GM18520 (cell line): ENCODE data around the gene OR2T5.
"Not testable (repeated sequence)": the region's sequence is repeated elsewhere in the genome, so short reads cannot be mapped to it uniquely, and the experiment has no call there.

Source experiments
- ATAC-seq: cut with Tn5 transposase; IDR thresholded peaks from one replicate; pipeline ENCODE4 v1.9.1; 2021; ENCODE audit not compliant: unreplicated experiment

The OR2T5 gene, protein sequence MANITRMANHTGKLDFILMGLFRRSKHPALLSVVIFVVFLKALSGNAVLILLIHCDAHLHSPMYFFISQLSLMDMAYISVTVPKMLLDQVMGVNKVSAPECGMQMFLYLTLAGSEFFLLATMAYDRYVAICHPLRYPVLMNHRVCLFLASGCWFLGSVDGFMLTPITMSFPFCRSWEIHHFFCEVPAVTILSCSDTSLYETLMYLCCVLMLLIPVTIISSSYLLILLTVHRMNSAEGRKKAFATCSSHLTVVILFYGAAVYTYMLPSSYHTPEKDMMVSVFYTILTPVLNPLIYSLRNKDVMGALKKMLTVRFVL

DNA sequence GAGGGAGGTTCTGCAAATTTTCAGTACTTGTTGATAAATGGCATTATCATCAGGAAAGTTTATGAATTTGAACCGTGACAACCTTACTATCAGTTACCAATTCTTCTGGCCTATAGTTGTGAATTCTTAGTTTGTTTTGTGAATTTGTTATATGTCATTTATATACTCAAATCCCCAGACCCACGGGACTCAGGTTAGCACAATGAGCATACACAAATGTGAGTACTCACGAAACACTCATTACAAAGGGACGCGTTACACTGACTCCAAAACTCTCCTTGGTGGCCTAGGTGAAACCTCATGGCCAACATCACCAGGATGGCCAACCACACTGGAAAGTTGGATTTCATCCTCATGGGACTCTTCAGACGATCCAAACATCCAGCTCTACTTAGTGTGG, at the start of gene OR2T5:
Gene OR2T5, plus strand, starts transcription at position 301 of the 400 bp plus-strand sequence. Its CDS starts 0 bp downstream, at position 301.
- not testable (repeated sequence) for ATAC-seq

DNA sequence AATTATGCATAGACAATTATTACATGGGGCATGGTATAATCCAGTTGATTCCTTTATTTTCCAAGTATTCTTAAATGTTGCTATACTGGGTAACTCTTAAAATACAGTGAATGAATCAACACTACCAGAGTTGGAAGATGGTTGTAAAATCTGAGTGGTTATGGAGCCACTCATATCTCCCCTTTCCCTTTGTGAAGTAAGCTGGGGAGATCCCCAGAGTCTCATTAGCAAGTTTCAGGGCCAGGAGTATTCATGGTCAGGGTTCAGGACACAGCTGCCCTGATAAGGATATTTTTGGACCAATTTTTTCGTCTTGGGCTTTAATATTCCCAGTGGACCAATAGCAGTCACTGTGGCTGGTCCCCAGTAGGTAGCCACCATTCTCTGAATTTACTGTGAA, 49.7 kb upstream of the OR2T5 start:
- ATAC-seq: not testable (repeated sequence)

DNA sequence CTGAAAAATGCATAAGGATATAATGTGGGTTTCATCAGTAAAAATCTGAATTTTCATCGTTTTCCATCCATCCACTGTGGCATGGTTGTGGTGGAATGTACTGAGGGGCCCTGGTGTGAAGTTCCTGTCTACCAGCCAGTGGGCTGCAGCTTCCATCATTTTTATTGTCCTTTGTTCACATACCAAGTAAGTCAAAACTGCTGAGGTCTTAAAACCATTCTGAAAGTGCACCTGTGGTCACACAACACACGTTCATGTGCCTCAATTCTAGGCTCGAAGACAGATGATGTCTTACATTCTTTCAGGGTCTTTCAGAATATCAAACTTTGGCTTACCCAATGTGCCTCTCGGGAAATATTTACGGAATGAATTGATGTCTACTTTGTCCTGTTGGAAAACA, 49.1 kb upstream of the OR2T5 start:
- ATAC-seq: not testable (repeated sequence)

DNA sequence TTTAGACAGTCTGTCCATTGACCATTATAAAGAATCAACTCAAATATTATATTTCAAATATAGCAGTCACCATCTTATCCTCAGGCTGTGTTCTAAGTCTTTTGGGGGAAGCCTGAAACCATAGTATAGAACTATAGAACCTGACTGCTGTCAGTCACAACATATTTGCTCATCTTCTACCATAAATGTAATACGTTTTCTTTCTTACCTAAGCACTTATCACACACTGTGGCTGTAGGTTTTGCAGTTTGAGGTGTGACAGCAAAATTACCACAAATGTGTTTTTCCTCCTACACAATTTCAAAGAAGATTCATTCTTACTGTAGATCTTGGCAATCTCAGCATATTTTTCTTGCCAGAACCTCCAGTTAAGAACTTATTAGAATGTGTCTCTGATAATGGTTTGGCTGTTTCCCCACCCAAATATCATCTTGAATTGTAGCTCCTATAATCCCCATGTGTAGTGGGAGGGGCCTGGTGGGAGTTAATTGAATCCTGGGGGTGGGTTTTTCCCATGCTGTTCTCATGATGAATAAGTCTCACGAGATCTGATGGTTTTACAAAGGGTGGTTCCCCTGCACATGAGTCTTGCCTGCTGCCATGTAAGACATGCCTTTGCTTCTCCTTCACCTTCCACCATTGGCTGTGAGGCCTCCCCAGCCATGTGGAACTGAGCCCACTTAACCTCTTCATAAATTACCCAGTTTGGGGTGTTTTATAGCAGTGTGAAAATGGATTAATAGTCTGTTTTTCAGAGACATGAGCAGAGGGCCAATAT, 45.7 kb upstream of the OR2T5 start:
- not testable (repeated sequence) for ATAC-seq

DNA sequence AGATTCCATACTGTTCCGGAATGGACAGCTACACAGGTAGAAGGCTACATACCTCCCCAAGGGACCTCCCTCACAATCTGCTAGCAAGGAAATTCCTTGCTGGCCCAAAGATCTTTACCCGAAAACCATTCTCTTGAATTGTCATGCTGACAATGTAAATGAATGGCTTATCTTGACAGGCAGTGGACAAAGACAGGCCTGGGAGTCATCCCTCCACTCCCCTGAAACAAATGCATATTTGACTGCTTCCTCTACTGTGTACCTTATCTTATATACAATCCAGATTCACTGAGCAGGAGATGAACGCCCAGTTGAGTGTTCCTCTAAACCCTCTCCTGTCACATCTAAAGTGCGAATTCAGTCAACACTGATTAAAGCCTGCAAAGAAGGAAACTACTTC, 43.8 kb upstream of the OR2T5 start:
- not testable (repeated sequence) for ATAC-seq

DNA sequence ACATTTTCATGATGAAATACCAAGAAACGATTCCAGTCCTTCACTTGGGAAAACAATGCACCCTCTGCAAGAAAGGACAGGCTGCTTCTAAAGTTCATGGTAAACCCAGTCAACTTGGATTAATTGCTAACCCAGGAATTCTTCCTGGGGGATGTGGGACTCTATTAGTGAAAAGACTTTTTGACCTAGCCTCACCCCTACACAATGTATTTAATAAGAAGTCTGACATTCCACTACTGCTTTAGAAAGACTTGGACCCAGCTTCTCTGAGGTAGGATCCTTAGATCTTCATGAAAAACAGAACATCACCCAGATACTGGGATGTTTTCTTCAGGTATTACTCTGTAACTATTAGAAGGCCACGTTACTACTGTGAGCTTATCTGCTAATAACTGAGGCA, 43.0 kb upstream of the OR2T5 start, which contains the start of gene OR2T2:
Gene OR2T2, plus strand, starts transcription at position 239 of the 400 bp plus-strand sequence. CDS start 7,161 bp downstream, outside the sequence.
- ATAC-seq: not testable (repeated sequence)

DNA sequence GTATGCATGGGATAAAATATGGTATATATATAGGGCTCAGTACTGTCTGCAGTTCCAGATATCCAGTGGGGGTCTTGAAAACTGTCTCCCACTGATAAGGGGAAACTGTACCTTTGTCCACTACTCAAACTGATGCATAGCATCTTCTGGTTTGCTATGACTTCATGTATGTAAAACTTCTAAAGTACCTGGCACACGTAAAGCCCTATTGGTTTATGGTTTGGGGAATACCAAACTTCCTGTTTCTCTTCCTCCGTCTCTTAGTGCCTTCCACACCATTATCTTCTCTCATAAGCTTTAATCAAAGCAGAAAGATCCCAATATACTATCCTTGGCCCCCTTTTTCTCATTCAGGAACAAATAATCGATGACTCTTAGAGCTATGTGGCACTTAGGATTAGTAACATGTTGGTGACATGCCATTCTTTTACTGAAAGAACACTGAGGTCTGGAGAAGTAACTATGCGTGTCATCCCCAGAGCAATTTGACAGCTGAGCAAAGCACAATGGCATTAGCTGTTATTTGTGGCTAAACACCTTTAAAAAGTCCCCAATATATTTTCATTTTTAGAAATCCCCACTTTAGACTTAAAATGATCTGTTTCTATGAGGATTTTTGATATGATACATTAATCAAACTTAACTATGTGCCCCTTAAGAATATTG, 39.8 kb upstream of the OR2T5 start:
- peak; percentile 40 for ATAC-seq

DNA sequence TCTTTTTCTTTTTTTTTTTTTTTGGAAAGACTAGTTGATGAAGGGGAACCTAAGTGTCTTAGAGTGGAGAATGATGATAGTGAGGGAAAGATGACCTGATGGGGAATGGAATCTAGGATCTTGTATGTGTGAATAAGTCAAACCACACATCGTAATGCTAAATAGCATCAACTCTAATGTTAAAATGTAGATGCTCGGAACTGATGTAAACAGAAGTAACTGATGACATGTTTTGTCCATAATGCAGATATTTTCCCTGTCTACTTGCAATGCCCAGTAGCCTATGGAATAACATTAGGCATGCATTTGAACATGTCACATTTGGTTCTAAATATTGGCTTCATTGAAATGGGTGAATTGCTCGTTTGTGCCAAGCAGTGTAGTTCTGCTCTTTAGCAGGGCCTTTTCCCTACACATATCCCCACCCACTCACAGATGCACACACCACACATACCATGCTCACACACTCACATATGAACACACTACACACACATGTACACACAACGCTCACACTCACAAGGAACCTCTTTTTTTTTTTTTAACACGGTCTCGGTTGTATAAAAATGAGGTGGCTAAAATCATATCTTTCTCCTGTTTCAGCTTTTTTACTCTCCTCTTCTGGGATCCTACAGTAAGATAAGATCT, 38.4 kb upstream of the OR2T5 start:
- not testable (repeated sequence) for ATAC-seq

DNA sequence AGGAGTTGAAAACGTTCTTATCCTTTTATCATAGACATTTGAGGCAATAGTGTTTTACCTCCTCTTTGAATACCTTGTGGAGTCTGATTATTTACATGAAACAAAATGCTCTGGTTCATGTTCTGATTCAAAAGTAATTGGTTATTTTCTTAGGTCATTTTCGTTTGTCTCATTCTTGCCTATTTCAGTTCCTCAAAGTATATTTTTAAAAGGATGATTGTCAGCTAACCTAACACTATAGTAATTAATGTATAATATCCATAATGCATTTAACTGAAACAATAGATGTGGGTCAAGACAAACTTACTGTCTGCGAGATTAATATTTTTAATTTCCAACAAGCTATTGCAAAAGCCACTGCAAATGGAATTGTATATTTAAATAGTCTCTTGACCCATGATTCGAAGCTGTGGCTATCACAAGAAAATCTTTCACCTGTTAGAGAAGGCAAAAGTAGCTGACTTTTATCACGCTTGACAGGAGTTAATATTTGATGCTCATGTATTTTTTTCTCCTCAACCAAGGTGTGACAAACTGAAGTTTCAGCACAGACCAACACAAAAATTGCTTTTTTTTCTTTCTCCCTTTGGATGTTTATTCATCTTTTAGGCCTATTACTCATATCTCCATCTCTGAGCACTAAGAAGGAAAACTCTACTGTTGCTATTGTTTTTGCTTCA, 37.8 kb upstream of the OR2T5 start:
- peak; percentile 38 for ATAC-seq

DNA sequence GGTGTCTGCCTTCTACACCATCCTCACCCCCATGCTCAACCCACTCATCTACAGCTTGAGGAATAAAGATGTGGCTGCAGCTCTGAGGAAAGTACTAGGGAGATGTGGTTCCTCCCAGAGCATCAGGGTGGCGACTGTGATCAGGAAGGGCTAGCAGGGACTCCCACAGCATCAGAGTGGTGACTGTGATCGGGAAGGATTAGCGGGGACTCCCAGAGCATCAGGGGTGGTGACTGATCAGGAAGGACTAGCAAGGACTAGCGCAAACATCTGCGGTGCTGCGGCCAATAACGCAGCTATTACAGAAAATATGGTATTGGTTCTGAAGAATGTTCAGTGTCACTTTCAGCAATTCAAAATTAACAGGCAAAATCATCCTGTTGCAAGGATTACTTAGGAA, 34.8 kb upstream of the OR2T5 start:
- ATAC-seq: not testable (repeated sequence)

DNA sequence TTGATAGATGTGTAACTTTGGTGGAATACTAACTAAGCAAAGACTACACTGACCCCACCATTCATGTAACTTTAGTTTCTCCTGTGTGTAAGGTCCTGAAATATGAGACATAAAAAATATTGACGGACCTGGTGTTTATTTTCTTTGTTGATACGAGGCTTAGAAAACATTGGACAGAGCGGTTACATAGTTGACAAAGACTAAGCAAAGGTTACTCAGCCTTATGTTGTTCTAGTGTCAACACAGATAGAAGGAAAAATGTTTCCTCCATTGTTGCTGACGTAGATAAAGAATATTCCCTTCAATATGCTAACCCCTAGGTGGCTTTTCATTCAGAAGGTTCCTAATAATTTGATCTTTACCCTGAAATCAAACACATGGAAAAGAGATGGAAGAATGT, 33.3 kb upstream of the OR2T5 start:
- ATAC-seq: not testable (repeated sequence)

DNA sequence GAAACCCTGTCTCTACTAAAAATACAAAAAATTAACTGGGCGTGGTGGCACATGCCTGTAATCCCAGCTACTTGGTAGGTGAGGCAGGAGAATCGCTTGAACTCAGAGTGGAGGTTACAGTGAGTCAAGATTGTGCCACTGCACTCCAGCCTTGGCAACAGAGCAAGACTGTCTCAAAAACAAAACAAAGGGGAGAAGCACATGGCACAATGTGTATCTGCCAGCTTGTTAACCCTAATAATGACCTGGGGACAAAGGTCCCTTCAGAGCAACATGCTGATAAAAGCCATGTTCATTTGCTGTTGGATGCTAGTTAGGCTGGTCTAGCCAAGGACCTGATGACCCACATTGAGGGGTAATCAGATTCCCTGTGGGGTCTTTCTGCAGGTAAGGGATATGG, 31.8 kb upstream of the OR2T5 start:
- not testable (repeated sequence) for ATAC-seq

DNA sequence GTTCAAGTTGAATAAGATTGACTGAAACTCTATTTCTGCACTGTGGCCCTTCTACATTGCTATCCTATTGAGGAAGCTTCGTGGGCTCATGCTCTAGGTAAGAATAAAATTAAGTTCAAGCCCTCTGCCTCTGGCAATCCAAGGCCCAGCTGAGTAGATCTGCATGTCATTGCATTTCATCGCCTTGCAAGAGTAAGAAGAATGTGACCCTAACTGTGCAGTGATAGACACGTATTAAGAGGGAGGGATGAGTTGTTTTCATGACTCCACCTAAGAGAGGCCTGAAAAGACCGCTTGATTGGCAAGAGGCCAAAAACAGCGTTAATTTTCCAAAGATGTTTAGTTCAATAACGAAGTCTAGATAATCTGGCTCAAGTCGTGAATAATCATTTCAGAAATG, 29.3 kb upstream of the OR2T5 start:
- not testable (repeated sequence) for ATAC-seq

DNA sequence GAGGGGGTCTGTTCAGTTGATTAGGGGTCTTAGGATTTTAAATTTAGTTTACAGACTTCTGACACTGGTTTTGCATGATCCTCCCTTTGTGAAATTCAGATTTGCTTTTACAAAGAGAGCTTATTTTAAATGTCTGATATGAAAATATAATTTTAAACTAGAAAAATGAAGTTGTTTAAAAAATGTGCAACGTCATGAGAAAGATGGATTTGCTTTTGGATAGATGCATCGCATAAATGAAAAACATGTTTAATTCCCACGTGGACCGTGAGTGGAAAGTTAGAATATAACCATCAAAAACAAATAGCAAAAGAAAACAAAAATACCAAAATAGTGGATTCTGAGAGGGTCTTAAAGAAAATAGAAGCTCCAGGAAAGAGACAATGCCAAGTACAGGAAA, 17.2 kb upstream of the OR2T5 start:
- ATAC-seq: no peak

DNA sequence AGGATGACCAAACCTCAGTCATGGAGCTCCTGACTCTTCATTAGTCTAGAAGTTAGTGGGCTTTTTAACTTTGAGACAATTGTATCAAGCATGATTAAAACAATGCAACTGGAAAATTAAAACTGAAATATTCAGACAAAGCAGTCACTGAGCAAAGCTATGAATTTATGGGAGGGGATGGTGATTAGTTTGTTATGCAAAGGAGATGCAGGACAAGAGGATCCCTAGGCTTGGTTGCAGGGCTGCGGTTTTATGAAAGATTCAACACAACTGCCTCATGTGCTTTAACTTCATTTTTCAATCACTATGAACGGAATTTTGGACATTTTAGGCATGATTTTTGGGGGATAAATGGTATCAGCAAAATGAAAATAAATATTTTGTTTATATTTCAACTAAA, 16.3 kb upstream of the OR2T5 start:
- ATAC-seq: not testable (repeated sequence)

DNA sequence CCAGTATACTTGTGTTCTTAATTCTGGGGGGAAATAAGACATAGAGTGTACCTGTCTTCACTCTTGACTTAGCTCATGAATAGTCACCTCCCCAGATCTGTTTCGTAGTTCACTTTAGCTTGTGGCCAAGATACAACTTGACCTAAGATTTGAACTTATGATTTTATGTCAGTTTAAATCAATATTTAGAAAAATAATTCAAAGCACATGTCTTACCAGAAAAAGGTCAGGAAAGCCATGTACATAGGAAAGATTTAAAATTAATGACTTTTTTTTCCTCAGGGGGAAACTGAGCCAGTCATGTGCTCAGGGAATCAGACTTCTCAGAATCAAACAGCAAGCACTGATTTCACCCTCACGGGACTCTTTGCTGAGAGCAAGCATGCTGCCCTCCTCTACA, 15.3 kb upstream of the OR2T5 start, which contains the start of gene OR2T3:
Gene OR2T3, plus strand, starts transcription at position 301 of the 400 bp plus-strand sequence. Its CDS starts 0 bp downstream, at position 301.
- ATAC-seq: not testable (repeated sequence)

DNA sequence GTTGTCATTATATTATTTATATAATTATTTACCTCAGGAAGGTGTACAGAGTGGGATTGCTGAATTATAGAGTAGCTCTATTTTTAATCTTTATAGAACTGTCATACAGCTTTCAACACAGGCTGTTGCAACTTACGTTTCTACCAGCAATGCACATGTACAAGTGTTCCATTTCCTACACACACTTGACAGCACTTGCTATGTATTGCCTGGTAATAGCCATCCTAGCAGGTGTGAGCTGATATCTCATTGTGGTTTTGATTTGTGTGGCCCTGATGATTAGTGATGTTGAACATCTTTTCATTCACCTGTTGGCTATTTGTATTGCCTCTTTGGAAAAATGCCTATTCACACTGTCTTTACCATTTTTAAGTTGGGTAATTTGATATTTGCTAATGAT, 12.7 kb upstream of the OR2T5 start:
- ATAC-seq: not testable (repeated sequence)

DNA sequence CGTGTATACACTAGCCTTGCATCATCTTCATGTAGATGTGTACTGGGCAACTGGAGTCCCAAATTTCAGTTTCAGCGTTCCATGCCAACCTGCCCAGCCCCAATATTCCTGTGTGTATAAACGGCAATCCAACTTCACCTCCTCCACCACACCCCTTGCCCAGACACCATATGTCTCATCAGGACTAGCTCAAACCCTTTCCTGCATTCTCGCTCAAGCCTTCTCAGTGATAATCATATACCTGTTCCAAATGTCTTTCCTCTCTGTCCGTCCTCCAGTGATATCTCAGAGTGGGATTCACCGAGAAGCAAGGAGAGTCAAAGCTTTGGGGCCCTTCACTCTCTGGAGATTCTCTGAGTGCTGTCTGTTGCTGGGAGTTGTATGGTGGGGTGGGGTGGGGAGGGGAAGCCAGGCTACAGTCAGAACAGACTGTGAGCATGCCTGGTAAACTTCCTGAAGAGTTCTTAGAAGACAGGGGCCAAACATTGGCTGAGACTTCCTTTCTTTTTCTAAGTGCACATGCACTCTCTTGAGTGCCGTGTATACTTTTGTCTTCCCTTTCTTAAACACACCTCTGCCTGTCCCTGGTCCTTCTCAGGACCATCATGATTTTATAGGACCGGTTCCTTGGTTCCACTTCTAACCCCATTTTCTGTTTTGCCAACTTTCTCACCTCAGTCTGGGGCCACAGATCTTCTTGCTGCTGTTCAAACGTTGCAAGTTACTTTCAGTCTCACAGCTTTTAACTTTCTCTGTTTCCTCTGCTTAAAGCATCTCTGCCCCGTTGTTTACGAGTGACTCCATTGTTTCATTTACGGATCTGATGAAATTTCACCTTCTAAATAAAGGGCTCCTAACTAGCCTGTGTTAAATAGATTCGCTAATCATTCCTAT, 6.5 kb upstream of the OR2T5 start:
- ATAC-seq: peak; percentile 76

DNA sequence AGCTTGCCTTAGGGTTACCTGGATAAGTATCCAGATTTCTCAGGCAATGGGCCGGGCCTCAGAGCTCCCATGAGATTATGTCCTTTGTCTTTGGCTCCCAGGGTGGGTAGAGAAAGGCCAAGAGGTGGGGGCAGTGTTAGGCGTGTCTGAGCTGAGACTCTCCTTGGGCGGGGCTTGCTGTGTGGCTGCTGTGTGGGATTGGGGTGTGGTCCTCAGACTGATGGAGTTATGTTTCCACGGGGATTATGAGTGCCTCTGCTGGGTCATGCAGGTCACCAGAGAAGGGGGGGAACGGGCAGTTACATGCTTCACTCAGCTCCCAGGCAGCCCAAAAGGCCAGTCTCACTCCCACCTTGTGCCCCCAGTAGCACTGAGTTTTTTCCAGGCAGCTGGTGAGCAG, 8.3 kb downstream of the OR2T5 start:
- ATAC-seq: not testable (repeated sequence)
